Inflammatory macrophage (primary cell): ENCODE measurements around the gene ERMAP.

ENCODE experiments used
- DNase-seq, 2 donors: peaks; one replicate each; pipeline ENCODE4 v3.0.0-alpha.2; 2020 to 2022
- total RNA-seq, 18 experiments: gene quantifications; one replicate each; lab custom pipeline; 2026; ENCODE audit warnings: mixed read lengths in 6 of 18, inconsistent platforms in 2 of 18; lab: John Stamatoyannopoulos, UW

Gene ERMAP, protein sequence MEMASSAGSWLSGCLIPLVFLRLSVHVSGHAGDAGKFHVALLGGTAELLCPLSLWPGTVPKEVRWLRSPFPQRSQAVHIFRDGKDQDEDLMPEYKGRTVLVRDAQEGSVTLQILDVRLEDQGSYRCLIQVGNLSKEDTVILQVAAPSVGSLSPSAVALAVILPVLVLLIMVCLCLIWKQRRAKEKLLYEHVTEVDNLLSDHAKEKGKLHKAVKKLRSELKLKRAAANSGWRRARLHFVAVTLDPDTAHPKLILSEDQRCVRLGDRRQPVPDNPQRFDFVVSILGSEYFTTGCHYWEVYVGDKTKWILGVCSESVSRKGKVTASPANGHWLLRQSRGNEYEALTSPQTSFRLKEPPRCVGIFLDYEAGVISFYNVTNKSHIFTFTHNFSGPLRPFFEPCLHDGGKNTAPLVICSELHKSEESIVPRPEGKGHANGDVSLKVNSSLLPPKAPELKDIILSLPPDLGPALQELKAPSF
- total RNA-seq: 7.6 to 20.9 (median 13.6) reads per million in 18 experiments

GRCh38 chr1:42816585-42817439 is at the start of gene ERMAP, which contains the start of gene SVBP:
ERMAP (plus strand) TSS chr1:42817122; CDS start chr1:42830449, 13,327 bp downstream.
SVBP (minus strand) TSS chr1:42817397; CDS start chr1:42816544, 853 bp downstream.
- DNase-seq: peak; percentile 89 to 95

- peak; percentile 29 to 52 for DNase-seq
Measured at GRCh38 chr1:42767510-42768000, 49.4 kb upstream of the ERMAP start.

DNA sequence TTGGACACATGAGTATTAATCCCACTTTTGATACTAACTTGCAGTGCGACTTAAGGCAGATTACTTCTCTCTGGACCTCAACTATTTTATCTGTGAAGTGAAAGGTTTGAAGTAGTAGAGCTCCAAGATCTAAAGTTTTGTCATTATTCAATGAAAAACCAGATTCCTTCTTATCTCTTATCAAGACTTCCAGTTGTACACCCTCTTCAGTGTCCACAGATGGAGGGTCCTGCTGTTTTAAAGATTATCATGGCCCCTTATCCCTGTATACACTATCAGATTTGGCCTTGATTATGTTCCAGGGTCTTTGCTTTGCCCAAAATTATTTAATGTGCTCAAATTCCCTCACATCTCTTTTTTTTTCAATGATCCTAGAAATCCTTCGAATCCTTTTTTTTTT is 48.8 kb upstream of the ERMAP start:
- no peak for DNase-seq

DNA sequence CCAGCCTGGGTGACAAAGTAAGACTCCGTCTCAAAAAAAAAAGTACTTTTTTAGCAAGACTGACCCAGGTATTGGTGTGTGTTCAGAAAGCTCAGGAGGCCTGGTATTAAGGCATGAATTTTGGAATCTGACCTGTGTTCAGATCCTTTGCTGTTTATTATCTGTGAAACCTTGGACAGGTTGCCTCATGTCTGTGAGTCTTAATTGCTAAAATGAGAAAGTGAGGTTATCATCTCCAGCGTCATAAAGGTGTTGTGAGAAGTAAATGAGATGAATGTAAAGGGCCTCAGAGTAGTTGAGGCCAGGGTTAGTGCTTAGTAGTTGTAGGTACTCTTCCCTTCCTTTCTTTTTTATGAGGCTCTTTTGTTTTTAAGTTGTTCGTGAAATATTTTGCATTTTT is 47.1 kb upstream of the ERMAP start:
- no peak for DNase-seq

GRCh38 chr1:42773420-42773819 is 43.5 kb upstream of the ERMAP start:
- no peak for DNase-seq

DNA sequence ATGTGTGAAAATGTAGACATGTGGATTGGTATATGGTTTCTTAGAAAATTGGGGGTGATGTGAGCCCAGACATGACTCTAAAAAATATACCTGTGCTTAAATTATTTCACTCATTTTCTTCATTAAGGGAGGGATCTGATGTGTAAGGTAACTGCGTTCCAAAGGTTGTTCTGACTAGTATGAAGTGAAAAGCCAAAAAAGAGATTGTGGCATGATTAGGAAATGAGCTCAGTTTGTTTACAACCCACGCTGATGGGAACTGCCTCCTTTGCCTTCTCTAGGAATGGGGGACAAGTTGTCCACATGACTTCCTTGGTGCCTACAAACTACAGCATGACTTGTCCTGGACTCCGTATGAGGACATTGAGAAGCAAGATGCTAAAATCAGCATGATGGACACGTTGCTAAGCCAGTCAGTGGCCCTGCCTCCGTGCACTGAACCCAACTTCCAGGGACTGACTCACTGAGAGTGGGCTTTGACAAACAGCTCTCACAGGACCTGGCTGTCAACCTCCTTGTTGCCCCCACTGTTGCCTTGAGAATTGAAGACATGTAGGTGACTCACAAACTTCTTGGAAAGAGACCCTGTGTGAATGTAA is 41.9 kb upstream of the ERMAP start:
- peak; percentile 64 to 86 for DNase-seq

- no peak for DNase-seq
Measured at GRCh38 chr1:42776502-42776901, 40.4 kb upstream of the ERMAP start.

DNA sequence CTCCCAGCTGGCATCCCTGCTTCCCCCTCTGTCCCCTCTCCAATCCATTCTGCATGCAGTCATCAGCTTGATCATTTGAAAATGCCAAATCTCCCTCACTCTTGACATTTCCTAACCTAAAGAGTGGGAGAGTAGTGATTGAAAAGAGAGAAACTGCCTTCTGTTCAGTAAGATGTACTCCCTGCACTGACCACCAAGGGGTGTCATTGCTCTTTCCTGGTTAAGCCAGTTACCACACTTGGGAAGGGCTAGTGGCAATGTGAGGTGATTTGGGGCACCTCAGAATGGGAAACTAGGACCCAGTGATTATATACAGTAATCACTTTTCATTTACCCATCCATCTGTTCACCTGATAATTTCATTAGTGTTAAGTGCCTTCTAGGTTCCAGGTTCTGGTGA is 39.1 kb upstream of the ERMAP start:
- peak; percentile 47 to 48 for DNase-seq

DNA sequence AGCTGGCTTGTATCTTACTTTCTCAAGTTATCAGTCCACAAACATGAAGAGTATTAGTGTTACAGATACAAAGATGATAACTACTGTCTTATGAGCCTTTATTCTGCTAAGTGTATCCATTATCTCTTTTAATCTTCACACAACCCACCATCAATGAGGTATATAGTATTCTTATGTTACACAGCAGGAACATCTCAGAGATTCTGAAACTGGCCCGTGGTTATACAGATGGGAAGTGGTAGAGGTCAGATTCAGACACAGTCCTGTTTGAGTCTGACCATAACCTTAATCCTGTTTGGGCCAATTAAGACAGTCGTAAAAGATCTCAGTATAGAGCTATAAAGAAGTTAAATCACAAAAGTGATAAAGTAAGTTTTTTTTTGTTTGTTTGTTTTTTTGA is 37.2 kb upstream of the ERMAP start:
- DNase-seq: no peak

- no peak for DNase-seq
Measured at GRCh38 chr1:42780176-42780575, 36.7 kb upstream of the ERMAP start.

GRCh38 chr1:42783092-42783491 is 33.8 kb upstream of the ERMAP start:
- DNase-seq: no peak

GRCh38 chr1:42784547-42784945 is 32.4 kb upstream of the ERMAP start:
- DNase-seq: no peak

DNA sequence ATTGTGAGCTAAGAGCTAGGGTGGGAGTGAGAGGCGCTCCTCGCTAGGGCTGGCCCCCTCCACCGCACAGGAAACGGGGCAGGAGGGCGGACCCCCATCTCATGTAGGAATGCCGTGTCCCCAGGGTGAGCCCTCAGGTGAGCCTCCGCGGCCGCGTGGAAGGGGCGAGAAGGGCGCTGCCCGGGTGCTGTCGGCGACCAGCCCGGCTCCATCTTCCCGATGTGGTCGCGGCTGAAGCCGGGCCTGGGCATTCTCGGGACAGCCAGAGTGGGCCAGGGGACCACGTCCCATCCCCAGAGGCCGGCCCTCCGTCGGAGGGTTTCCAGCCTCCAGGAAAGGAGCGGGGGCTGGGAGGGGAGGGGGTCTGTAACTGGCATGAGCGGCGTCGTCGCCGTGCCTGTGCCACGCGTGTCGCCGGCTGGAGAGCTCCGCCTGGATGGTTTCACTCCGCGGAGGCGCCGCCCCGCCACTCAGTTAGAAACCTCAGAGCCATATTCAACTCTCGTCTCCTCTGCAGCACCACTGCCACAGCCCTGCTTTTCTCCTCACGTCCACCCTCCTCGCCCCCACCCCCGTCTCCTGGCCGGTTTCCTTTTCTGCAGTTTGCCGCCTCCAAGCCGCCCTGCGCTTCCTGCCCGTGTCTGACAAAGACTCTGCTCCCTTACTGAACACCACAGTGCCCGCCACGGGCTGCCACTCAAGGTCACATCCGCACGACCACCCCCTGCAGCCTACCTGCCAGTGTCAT is 31.8 kb upstream of the ERMAP start, which contains the start of gene TMEM269:
TSS of gene TMEM269 (plus strand) at position 46 of the 748 bp plus-strand sequence. CDS start 4,903 bp downstream, outside the sequence.
- DNase-seq: peak in 1 of 2 donors; percentile 9

GRCh38 chr1:42786097-42786496 is 30.8 kb upstream of the ERMAP start:
- no peak for DNase-seq

GRCh38 chr1:42788021-42788420 is 28.9 kb upstream of the ERMAP start:
- no peak for DNase-seq

DNA sequence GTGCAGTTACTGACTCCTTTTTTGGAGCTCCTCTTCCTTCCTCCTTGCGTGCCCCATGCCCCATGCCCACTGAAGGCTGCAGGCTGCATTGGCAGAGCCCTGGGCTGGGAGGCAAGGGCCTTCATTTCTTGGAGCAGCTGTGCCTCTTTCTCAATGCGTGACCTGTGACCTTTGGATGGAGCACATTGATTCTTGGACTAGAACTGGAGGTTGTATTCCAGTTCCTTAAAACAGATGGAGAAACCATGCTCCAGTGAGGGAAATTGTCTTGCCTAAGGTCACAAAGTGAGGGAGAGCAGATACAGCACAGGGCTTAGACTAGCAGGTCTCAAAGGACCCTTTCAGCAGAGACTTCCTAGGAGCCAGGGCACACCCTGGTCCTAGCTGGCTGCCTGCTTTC is 23.1 kb upstream of the ERMAP start:
- DNase-seq: no peak

GRCh38 chr1:42797414-42797813 is 19.5 kb upstream of the ERMAP start:
- DNase-seq: no peak

- no peak for DNase-seq
Measured at GRCh38 chr1:42797979-42798378, 18.9 kb upstream of the ERMAP start.

DNA sequence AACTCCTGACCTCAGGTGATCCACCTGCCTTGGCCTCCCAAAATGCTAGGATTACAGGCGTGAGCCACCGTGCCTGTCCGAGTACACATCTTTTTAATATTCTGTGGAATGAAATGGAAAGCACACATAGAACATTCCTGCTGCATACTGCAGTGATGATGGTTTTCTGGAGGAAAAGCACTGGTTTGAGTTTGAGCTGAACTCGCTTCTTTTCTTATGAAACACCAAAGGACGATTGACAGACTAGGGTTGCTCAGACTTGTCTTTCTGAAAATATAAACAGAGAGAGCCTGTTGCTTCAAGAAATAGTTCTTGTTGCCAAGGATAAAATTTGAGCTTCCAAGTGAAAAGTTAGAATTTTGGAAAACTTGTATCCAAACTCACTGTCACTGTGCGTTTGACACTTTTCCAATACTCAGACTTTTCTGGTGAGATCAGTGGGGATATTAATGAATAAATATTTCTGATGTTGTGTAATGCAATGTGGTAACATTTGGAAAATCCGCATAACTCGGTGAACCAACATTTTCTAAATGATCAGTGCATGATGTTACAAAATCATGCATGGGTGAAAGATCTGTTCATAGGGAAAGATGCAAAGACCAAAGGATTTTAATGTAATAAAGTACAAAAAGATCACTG is 15.0 kb upstream of the ERMAP start:
- DNase-seq: no peak

GRCh38 chr1:42806171-42806570 is 10.8 kb upstream of the ERMAP start:
- DNase-seq: no peak

- DNase-seq: no peak
Measured at GRCh38 chr1:42806593-42806992, 10.3 kb upstream of the ERMAP start.
